ENCODE data around the gene ITIH5. TPM values are rescaled to one million over a fixed set of nuclear protein-coding genes. Genes with fewer than 3 reads are reported as not detected.

ITIH5 gene
- total and polyA plus RNA-seq, 2 of the 8 experiments (the other 6 are each of a cell fraction or from before 2014, with no cell fraction given): 5.8 to 7.6 TPM

DNA sequence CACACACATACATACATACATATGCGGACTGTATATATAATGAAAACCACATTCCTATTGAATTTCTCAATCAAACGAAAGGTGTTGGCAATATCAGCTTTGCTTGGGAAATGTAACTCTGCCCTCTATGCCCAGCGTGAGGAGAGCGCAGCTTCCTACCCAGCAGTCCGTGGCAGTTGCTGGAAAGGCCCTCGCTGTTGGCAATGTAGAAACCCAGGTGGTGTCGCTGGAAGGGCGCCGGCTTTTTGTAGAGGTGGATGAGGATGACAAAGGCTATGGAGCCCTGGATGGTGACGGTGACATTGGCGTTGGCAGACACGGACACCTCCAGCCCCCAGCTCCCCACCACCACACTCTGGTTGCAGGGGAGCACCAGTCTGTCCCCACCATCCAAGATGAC, 100.9 kb downstream of the ITIH5 start:
- H3K9ac ChIP-seq (replicated peaks in 1 of 4; ENCODE audit: extremely low read depth in 1 of 4, low read depth in 3 of 4, low read length in 3 of 4): no peak overlapping the region
- no peak for DNase-seq (ENCODE audit: low read depth in 1 of 2, low spot score in 2 of 2)
- no peak overlapping the region for H3K27ac ChIP-seq (ENCODE audit: low read depth, low read length)
- CTCF ChIA-PET (ENCODE audit: partially characterized antibody): interaction anchor here (0.8 to 0.9 kb wide), 2 partner anchors 14 to 95 kb away, joined by 3 read pairs; no protein-coding TSS in a partner anchor
- no peak overlapping the region for H3K14ac ChIP-seq (ENCODE audit: insufficient read length)
- no peak overlapping the region for H3K4ac ChIP-seq (replicated peaks; ENCODE audit: insufficient read length, low read depth, low read length)
- no peak overlapping the region for H3K56ac ChIP-seq (replicated peaks; ENCODE audit: insufficient read length, low read depth, low read length)
- H3K4me2 ChIP-seq (ENCODE audit: insufficient read depth in 1 of 2, low read depth in 2 of 2, low read length in 2 of 2): no peak overlapping the region
- no peak overlapping the region for H2BK20ac ChIP-seq (ENCODE audit: low read length)
- no peaks in the 10 kb centered on the region for H3K79me2 ChIP-seq (ENCODE audit: control insufficient read depth in 1 of 2, insufficient read depth in 2 of 2, low read length in 2 of 2)
- H3K4me1 ChIP-seq (replicated peaks in 1 of 4; ENCODE audit: control insufficient read depth in 3 of 4, insufficient read depth in 4 of 4, low read length in 3 of 4): peaks cover 0 to 14% (median 4%) of the 10 kb centered on the region in 4 experiments; a peak in 4 of 7 replicates
- H2AFZ ChIP-seq (ENCODE audit: low read length): no peak overlapping the region
- H2BK15ac ChIP-seq (ENCODE audit: low read length): no peak overlapping the region
- H3K18ac ChIP-seq (ENCODE audit: extremely low read depth, low read length): no peak overlapping the region
- FAIRE-seq: no peak
- H3K27me3 ChIP-seq (replicated peaks in 1 of 4; ENCODE audit: control insufficient read depth in 3 of 4, extremely low read depth in 1 of 4, insufficient read depth in 3 of 4, low read length in 3 of 4): no peaks in the 10 kb centered on the region; a peak in 1 of 7 replicates
- H3K79me1 ChIP-seq (ENCODE audit: low read depth, low read length): no peaks in the 10 kb centered on the region
- H3K9me3 ChIP-seq (ENCODE audit: insufficient read depth in 2 of 2, low read depth in 1 of 2, low read length in 1 of 2): no peaks in the 10 kb centered on the region
- POLR2A ChIA-PET (ENCODE audit: partially characterized antibody): no interaction called here
- no peak overlapping the region for H2BK12ac ChIP-seq (ENCODE audit: low read depth, low read length)
- 87% methylated on average over 9 of the region's 12 CpGs; no CpG with 5 or more reads in 1 of the 2 experiments for WGBS, 2 experiments (ENCODE audit: extremely low coverage in 1 of 2, insufficient coverage in 1 of 2, insufficient read length in 1 of 2, insufficient replicate concordance in 2 of 2, low coverage in 1 of 2, low lambda C conversion rate in 2 of 2, missing lambda C conversion rate in 1 of 2)
- no peaks in the 10 kb centered on the region for H3K36me3 ChIP-seq (ENCODE audit: control insufficient read depth in 2 of 4, insufficient read depth in 4 of 4, low read length in 3 of 4)
- no peaks in the 10 kb centered on the region for H3K23me2 ChIP-seq (ENCODE audit: low read depth, low read length)
- no peak overlapping the region for H4K8ac ChIP-seq (ENCODE audit: extremely low read depth, insufficient read depth, low read length)
- H2BK5ac ChIP-seq (ENCODE audit: low read depth, low read length): no peak overlapping the region
- H2AK5ac ChIP-seq (ENCODE audit: low read depth, low read length): no peak overlapping the region
- TF ChIP-seq BRCA1 (IDR thresholded peaks at IDR 0.05; ENCODE audit: low read depth, low read length) (no peak), NRF1 (IDR thresholded peaks at IDR 0.05; ENCODE audit: low read depth, low read length) (no peak), HDAC6 (IDR thresholded peaks at IDR 0.05; ENCODE audit: low read depth, low read length) (no peak), BCL11A (IDR thresholded peaks at IDR 0.05; ENCODE audit: low read depth in 2 of 2, low read length in 2 of 2) (no peak), JUN (IDR thresholded peaks at IDR 0.05; ENCODE audit: low read depth, low read length) (no peak), BACH1 (IDR thresholded peaks at IDR 0.05; ENCODE audit: low read length) (no peak), GABPA (IDR thresholded peaks at IDR 0.05; ENCODE audit: borderline replicate concordance, insufficient read depth, low read length) (no peak), SP1 (IDR thresholded peaks at IDR 0.05; ENCODE audit: low read depth, low read length) (no peak)
- H3K4me3 ChIP-seq (ENCODE audit: extremely low read depth in 1 of 4, insufficient read depth in 2 of 4, low read depth in 3 of 4, low read length in 4 of 4): no peak overlapping the region
- no peak overlapping the region for H2BK120ac ChIP-seq (replicated peaks; ENCODE audit: low read depth, low read length)
- H4K20me1 ChIP-seq (replicated peaks in 1 of 2; ENCODE audit: control insufficient read depth in 1 of 2, insufficient read depth in 2 of 2, low read length in 2 of 2): no peaks in the 10 kb centered on the region
- no peak overlapping the region for H4K5ac ChIP-seq (ENCODE audit: insufficient read length, low read depth, low read length)
- H3K23ac ChIP-seq (ENCODE audit: insufficient read length): no peak overlapping the region
- H4K91ac ChIP-seq (replicated peaks; ENCODE audit: insufficient read length, low read length): no peak overlapping the region

Measured in H1 (cell line).